SU-DHL-6 (cell line): Measurements from ENCODE around the gene ATG13.
"Not testable (repeated sequence)": the region's sequence is repeated elsewhere in the genome, so short reads cannot be mapped to it uniquely, and the experiment has no call there.

Source experiments
- H2AFZ ChIP-seq: fragments of 200-600 bp; sonication (generic); 2 replicates; pipeline ENCODE4 v1.6.1; 2014; ENCODE audit warnings: low read depth, mild to moderate bottlenecking, moderate library complexity, mixed read lengths, antibody characterized with exemption, low read length; ENCODE audit not compliant: severe bottlenecking
- H3F3A ChIP-seq: fragments of 200-600 bp; shearing (Covaris generic); 2 replicates; pipeline ENCODE4 v1.6.0; 2016; ENCODE audit warnings: antibody characterized with exemption, mild to moderate bottlenecking; ENCODE audit not compliant: insufficient read depth
- H3K27ac ChIP-seq: fragments of 200-600 bp; sonication (generic); 2 replicates; pipeline ENCODE4 v1.5.1; 2016; ENCODE audit warnings: low read depth, mild to moderate bottlenecking, low read length, moderate library complexity, mixed read lengths
- H3K27me3 ChIP-seq: fragments of 200-600 bp; sonication (generic), shearing (Covaris generic); 2 replicates; pipeline ENCODE4 v1.6.0; 2014; ENCODE audit warnings: mild to moderate bottlenecking, low read length
- H3K36me3 ChIP-seq: fragments of 200-600 bp; sonication (generic); 2 replicates; pipeline ENCODE4 v1.6.1; 2014; ENCODE audit warnings: mild to moderate bottlenecking, low read length, mixed read lengths
- H3K4me2 ChIP-seq: fragments of 300-600, 200-600 bp; shearing (Covaris generic), sonication (generic); 2 replicates; pipeline ENCODE4 v1.6.0; 2014; ENCODE audit warnings: low read length, low read depth, mild to moderate bottlenecking; ENCODE audit not compliant: poor library complexity, severe bottlenecking
- H3K4me3 ChIP-seq: fragments of 200-600 bp; sonication (generic); 2 replicates; pipeline ENCODE4 v1.5.1; 2014; ENCODE audit warnings: antibody characterized with exemption, low read length, mild to moderate bottlenecking, mixed read lengths; ENCODE audit not compliant: insufficient read depth, poor library complexity, severe bottlenecking
- H3K79me2 ChIP-seq: fragments of 200-600 bp; sonication (generic); 2 replicates; pipeline ENCODE4 v1.6.1; 2014; ENCODE audit warnings: mild to moderate bottlenecking, low read length, moderate library complexity; ENCODE audit not compliant: insufficient read depth
- H3K9ac ChIP-seq: fragments of 200-600 bp; sonication (generic); 2 replicates; pipeline ENCODE4 v1.7.0; 2014; ENCODE audit warnings: mild to moderate bottlenecking, low read length
- H3K9me2 ChIP-seq: fragments of 200-600 bp; sonication (generic); replicated peaks from 2 replicates; pipeline ENCODE4 v1.6.1; 2014; ENCODE audit warnings: low read length; ENCODE audit not compliant: insufficient read depth
- H3K9me3 ChIP-seq: fragments of 200-600 bp; sonication (generic); 2 replicates; pipeline ENCODE4 v1.6.1; 2014; ENCODE audit warnings: low read length, mixed read lengths; ENCODE audit not compliant: insufficient read depth
- H4K20me1 ChIP-seq: fragments of 200-600 bp; sonication (generic); 2 replicates; pipeline ENCODE4 v1.6.1; 2014; ENCODE audit warnings: low read depth, mild to moderate bottlenecking, antibody characterized with exemption, low read length, moderate library complexity, mixed read lengths
- EZH2phosphoT487 ChIP-seq: fragments of 200-600 bp; sonication (generic), shearing (Covaris generic); conservative IDR thresholded peaks from 2 replicates; pipeline ENCODE4 v1.6.1; 2018; ENCODE audit warnings: mild to moderate bottlenecking, antibody characterized with exemption, low read length, moderate library complexity, mixed read lengths
- TF ChIP-seq, protein P1 (sequence below): fragments of 200-600 bp; sonication (generic); IDR thresholded peaks from one replicate; pipeline ENCODE4 v1.5.1; 2017; ENCODE audit warnings: antibody characterized with exemption, mild to moderate bottlenecking, low read length, moderate library complexity; ENCODE audit not compliant: insufficient read depth, poor library complexity, severe bottlenecking

ATG13 gene

DNA sequence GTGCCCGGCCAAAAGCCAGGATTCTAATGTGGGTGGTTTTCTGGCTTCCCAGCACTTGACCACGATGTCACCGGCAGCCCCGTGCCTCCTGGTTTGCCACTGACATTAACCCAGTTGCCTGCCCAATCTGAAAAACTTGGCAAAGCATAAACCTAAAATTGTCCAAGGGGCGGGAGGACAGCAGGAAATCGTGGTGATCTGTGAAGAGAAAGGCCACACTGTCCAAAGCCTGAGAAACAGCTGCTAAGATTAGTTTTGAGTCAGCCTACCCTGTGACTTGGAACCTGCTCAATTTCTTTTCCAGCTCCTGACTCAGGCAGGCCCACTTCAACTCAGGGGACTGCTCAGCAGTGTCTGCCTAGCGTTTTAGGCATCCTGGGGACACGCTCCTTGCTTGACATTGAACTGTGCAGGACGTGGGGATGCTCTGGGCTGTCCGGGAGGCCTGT, 93.5 kb downstream of the ATG13 start:
- H3K27ac ChIP-seq, result no peak overlapping the region
- no peak overlapping the region for H3K9ac ChIP-seq
- no peak overlapping the region for H3K4me3 ChIP-seq
- no peaks in the 10 kb centered on the region for H3K9me3 ChIP-seq
- no peaks in the 10 kb centered on the region for H3K79me2 ChIP-seq
- no peak overlapping the region for H3K4me2 ChIP-seq
- H3K9me2 ChIP-seq, result no peaks in the 10 kb centered on the region
- no peaks in the 10 kb centered on the region for H3F3A ChIP-seq
- no peaks in the 10 kb centered on the region for H4K20me1 ChIP-seq
- TF ChIP-seq, protein P1, sequence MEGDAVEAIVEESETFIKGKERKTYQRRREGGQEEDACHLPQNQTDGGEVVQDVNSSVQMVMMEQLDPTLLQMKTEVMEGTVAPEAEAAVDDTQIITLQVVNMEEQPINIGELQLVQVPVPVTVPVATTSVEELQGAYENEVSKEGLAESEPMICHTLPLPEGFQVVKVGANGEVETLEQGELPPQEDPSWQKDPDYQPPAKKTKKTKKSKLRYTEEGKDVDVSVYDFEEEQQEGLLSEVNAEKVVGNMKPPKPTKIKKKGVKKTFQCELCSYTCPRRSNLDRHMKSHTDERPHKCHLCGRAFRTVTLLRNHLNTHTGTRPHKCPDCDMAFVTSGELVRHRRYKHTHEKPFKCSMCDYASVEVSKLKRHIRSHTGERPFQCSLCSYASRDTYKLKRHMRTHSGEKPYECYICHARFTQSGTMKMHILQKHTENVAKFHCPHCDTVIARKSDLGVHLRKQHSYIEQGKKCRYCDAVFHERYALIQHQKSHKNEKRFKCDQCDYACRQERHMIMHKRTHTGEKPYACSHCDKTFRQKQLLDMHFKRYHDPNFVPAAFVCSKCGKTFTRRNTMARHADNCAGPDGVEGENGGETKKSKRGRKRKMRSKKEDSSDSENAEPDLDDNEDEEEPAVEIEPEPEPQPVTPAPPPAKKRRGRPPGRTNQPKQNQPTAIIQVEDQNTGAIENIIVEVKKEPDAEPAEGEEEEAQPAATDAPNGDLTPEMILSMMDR, result no peak
- no peak for TF ChIP-seq EZH2phosphoT487
- H2AFZ ChIP-seq, result no peak overlapping the region
- no peaks in the 10 kb centered on the region for H3K27me3 ChIP-seq
- H3K36me3 ChIP-seq, result no peaks in the 10 kb centered on the region

DNA sequence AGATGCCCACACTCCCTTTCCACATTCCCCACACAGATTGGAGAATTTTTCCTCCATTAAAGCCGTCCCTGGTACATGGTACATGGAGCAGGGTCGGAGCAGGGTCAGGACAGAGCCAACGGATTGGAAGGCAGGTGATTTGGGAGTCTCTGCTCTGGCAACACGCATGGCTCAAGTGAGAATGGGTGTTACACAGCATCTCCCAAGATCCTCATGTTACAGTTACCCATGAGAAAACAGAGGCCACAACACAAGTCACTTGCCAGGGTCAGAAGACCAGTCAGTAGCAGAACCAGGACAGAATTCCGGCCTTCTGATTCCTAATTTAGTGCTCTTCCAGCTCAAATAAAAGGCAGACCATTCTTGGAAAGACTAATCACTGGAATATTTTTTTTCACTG, 94.0 kb downstream of the ATG13 start:
- no peak for TF ChIP-seq EZH2phosphoT487
- Histone ChIP-seq H2AFZ (no peak overlapping the region), H3K9me2 (no peaks in the 10 kb centered on the region), H3K27me3 (no peaks in the 10 kb centered on the region), H3F3A (no peaks in the 10 kb centered on the region), H3K27ac (no peak overlapping the region), H3K36me3 (no peaks in the 10 kb centered on the region), H3K4me2 (no peak overlapping the region), H3K9ac (no peak overlapping the region), H3K4me3 (no peak overlapping the region), H4K20me1 (no peaks in the 10 kb centered on the region), H3K9me3 (no peaks in the 10 kb centered on the region), H3K79me2 (no peaks in the 10 kb centered on the region)

DNA sequence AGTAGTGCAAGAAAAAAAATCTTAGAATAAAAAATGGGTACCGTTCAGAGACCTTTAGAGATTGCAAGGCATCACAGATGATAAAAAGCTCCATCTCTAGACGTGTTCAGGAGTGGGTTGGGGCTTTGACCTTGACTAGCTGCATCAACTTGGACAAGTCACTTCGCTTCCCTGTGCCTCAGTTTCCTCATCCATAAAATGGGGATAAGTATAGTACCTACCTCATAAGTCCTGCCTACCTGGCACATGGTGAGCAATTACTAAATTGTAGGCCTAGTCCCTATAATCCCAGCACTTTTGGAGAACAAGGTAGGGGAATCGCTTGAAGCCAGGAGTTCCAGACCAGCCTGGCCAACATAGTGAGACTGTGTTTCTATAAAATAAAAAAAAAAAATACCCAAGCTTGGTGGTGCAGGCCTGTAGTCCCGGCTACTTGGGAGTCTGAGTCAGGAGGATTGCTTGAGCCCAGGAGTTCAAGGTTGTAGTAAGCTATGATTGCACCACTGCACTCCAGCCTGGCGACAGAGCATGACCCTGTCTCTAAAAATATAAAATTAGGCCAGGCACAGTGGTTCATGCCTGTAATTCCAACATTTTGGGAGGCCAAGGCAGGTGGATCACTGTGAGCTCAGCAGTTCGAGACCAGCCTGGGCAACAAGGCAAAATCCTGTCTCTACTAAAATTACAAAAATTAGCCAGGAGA, 95.7 kb downstream of the ATG13 start:
- H3K9me3 ChIP-seq, result no peaks in the 10 kb centered on the region
- no peaks in the 10 kb centered on the region for H3K27me3 ChIP-seq
- H3K4me2 ChIP-seq, result no peak overlapping the region
- H4K20me1 ChIP-seq, result no peaks in the 10 kb centered on the region
- no peaks in the 10 kb centered on the region for H3F3A ChIP-seq
- H3K9ac ChIP-seq, result no peak overlapping the region
- H3K27ac ChIP-seq, result no peak overlapping the region
- no peak overlapping the region for H3K4me3 ChIP-seq
- no peak overlapping the region for H2AFZ ChIP-seq
- H3K9me2 ChIP-seq, result no peaks in the 10 kb centered on the region
- no peaks in the 10 kb centered on the region for H3K36me3 ChIP-seq
- no peaks in the 10 kb centered on the region for H3K79me2 ChIP-seq
- TF ChIP-seq EZH2phosphoT487, result no peak
- TF ChIP-seq, protein P1, result no peak

DNA sequence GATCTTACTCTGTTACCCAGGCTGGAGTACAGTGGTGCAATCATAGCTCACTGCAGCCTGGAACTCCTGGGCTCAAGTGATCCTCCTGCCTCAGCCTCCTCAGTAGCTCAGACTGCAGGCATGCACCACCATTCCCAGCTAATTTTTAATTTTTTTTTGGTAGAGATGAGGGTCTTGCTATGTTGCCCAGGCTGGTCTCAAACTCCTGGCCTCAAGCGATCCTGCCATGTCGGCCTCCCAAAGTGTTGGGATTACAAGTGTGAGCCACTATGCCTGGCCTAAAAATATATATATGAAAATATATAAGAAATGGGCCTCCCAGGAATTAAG, 100.4 kb downstream of the ATG13 start:
- not testable (repeated sequence) for H3K4me2 ChIP-seq

More for the DNA sequence above, 100.4 kb downstream of the ATG13 start:
- not testable (repeated sequence) for H3K79me2 ChIP-seq, H3K36me3 ChIP-seq, H3K9me2 ChIP-seq, H3K27me3 ChIP-seq, H3K9ac ChIP-seq, H3F3A ChIP-seq, H3K4me3 ChIP-seq, H4K20me1 ChIP-seq, H3K9me3 ChIP-seq, H2AFZ ChIP-seq, H3K27ac ChIP-seq
